Retina (tissue), 1 donor: ENCODE data around the gene AIDA.
"Not testable (repeated sequence)": the region's sequence is repeated elsewhere in the genome, so short reads cannot be mapped to it uniquely, and the experiment has no call there.

Experiments
- DNase-seq: peaks from one replicate; pipeline ENCODE4 v3.0.0-alpha.2; 2016

Gene AIDA

GRCh38 chr1:222711319-222712252 lies 705 bp downstream of the AIDA start:
- DNase-seq, result peak; percentile 84

- no peak for DNase-seq
Observed at GRCh38 chr1:222709700-222710153, 2.6 kb downstream of the AIDA start.

GRCh38 chr1:222706815-222707214 lies 5.5 kb downstream of the AIDA start:
- DNase-seq, result no peak

GRCh38 chr1:222704260-222704659 lies 8.0 kb downstream of the AIDA start:
- no peak for DNase-seq

- no peak for DNase-seq
Observed at GRCh38 chr1:222702210-222702609, 10.1 kb downstream of the AIDA start.

- no peak for DNase-seq
Observed at GRCh38 chr1:222697826-222698225, 14.5 kb downstream of the AIDA start.

GRCh38 chr1:222697203-222697602 lies 15.1 kb downstream of the AIDA start:
- no peak for DNase-seq

GRCh38 chr1:222696741-222697140 lies 15.6 kb downstream of the AIDA start:
- no peak for DNase-seq

- no peak for DNase-seq
Observed at GRCh38 chr1:222694927-222695326, 17.4 kb downstream of the AIDA start.

GRCh38 chr1:222691016-222691415 lies 21.3 kb downstream of the AIDA start:
- no peak for DNase-seq

- DNase-seq, result peak; percentile 27
Observed at GRCh38 chr1:222680080-222680479, 32.2 kb downstream of the AIDA start.

GRCh38 chr1:222670110-222670509 lies 42.2 kb downstream of the AIDA start:
- DNase-seq, result no peak

- DNase-seq, result not testable (repeated sequence)
Observed at GRCh38 chr1:222669107-222669506, 43.2 kb downstream of the AIDA start.

- DNase-seq, result not testable (repeated sequence)
Observed at GRCh38 chr1:222668184-222668583, 44.1 kb downstream of the AIDA start.

GRCh38 chr1:222665964-222666363 lies 46.3 kb downstream of the AIDA start:
- DNase-seq, result no peak

GRCh38 chr1:222663431-222663934 lies 48.8 kb downstream of the AIDA start:
- DNase-seq, result no peak

- DNase-seq, result no peak
Observed at GRCh38 chr1:222657899-222658298, 54.4 kb downstream of the AIDA start.

- no peak for DNase-seq
Observed at GRCh38 chr1:222656391-222657155, 55.7 kb downstream of the AIDA start.

GRCh38 chr1:222654849-222655248 lies 57.4 kb downstream of the AIDA start:
- DNase-seq, result no peak

GRCh38 chr1:222653178-222653827 lies 59.0 kb downstream of the AIDA start:
- no peak for DNase-seq

- DNase-seq, result no peak
Observed at GRCh38 chr1:222652676-222653075, 59.6 kb downstream of the AIDA start.

GRCh38 chr1:222644636-222644980 lies 67.7 kb downstream of the AIDA start:
- no peak for DNase-seq
